Stimulated activated CD4-positive, alpha-beta T cell treated with anti-CD3 and anti-CD28 coated beads, Interleukin-4, amount 100 ng/mL, for 4 hours (primary cell): ENCODE data around the gene ZNG1A.
"Not testable (repeated sequence)": the region's sequence is repeated elsewhere in the genome, so short reads cannot be mapped to it uniquely, and the experiment has no call there.

Experiments
- DNase-seq, 2 experiments: peaks; one replicate each; pipeline ENCODE4 v3.0.0-alpha.2; 2020

ZNG1A gene

GRCh38 chr9:169757-170156 is 9.1 kb downstream of the ZNG1A start:
- DNase-seq: not testable (repeated sequence)

- not testable (repeated sequence) for DNase-seq
These were observed 19.0 kb downstream of the ZNG1A start for GRCh38 chr9:159871-160270.

GRCh38 chr9:151173-151572 is 27.7 kb downstream of the ZNG1A start:
- DNase-seq: not testable (repeated sequence)

GRCh38 chr9:139880-140279 is 39.0 kb downstream of the ZNG1A start:
- DNase-seq: not testable (repeated sequence)

GRCh38 chr9:117995-118467 is 60.8 kb downstream of the ZNG1A start, which contains the start of gene FOXD4:
FOXD4 (minus strand) TSS chr9:118417; CDS start chr9:118119, 298 bp downstream.
- not testable (repeated sequence) for DNase-seq

- DNase-seq: not testable (repeated sequence)
These were observed 61.5 kb downstream of the ZNG1A start for GRCh38 chr9:117144-117994.

- not testable (repeated sequence) for DNase-seq
These were observed 62.4 kb downstream of the ZNG1A start for GRCh38 chr9:116239-117077.

GRCh38 chr9:115118-115451 is 63.8 kb downstream of the ZNG1A start:
- not testable (repeated sequence) for DNase-seq

GRCh38 chr9:114267-115117 is 64.4 kb downstream of the ZNG1A start:
- DNase-seq: not testable (repeated sequence)

GRCh38 chr9:113468-114266 is 65.2 kb downstream of the ZNG1A start:
- peak in 1 of 2 experiments; percentile 12 for DNase-seq

- DNase-seq: not testable (repeated sequence)
These were observed 66.0 kb downstream of the ZNG1A start for GRCh38 chr9:112589-113467.

GRCh38 chr9:110672-111071 is 68.2 kb downstream of the ZNG1A start:
- DNase-seq: not testable (repeated sequence)

- not testable (repeated sequence) for DNase-seq
These were observed 69.3 kb downstream of the ZNG1A start for GRCh38 chr9:109540-109939.

- not testable (repeated sequence) for DNase-seq
These were observed 69.9 kb downstream of the ZNG1A start for GRCh38 chr9:108742-109495.

GRCh38 chr9:105991-106390 is 72.9 kb downstream of the ZNG1A start:
- DNase-seq: not testable (repeated sequence)

GRCh38 chr9:100430-100829 is 78.4 kb downstream of the ZNG1A start:
- not testable (repeated sequence) for DNase-seq

- not testable (repeated sequence) for DNase-seq
These were observed 79.0 kb downstream of the ZNG1A start for GRCh38 chr9:99867-100266.

GRCh38 chr9:98775-99174 is 80.1 kb downstream of the ZNG1A start:
- not testable (repeated sequence) for DNase-seq

- DNase-seq: not testable (repeated sequence)
These were observed 83.9 kb downstream of the ZNG1A start for GRCh38 chr9:94992-95391.

- not testable (repeated sequence) for DNase-seq
These were observed 84.5 kb downstream of the ZNG1A start for GRCh38 chr9:94323-94722.
